Pancreas (tissue), 10 donors: ENCODE measurements around the gene NEO1. TPM values are rescaled to one million over a fixed set of nuclear protein-coding genes. Genes with fewer than 3 reads are reported as not detected.

Experiments
- ATAC-seq, 4 donors: fragments of 200-7000 bp; cut with Tn5 transposase; one replicate each; pipeline versions ENCODE4 v1.8.0 to v1.9.1; 2020; ENCODE audit warnings: mild to moderate bottlenecking in 4 of 4, moderate library complexity in 4 of 4
- DNase-seq, 6 donors: peaks; one replicate each; pipeline ENCODE4 v3.0.0-alpha.2; 2020
- FAIRE-seq: peaks from 2 replicates; lab custom pipeline; 2012; peaks lifted over from hg19 to GRCh38; lab: Jason Lieb, UNC
- H3K27ac ChIP-seq, 4 donors: fragments of 200-600 bp; sonication (generic); 1 replicate in 3 of 4; 2 replicates in 1 of 4; pipeline versions ENCODE4 v1.5.0 to v1.8.0; 2020
- H3K27me3 ChIP-seq, 4 donors: fragments of 200-600 bp; one replicate each; pipeline ENCODE4 v1.8.0; 2021
- H3K36me3 ChIP-seq, 3 donors: fragments of 200-600 bp; sonication (generic) in 1 of 3; one replicate each; pipeline versions ENCODE4 v1.5.0 to v1.8.0; 2020 to 2021
- H3K4me1 ChIP-seq, 3 donors: fragments of 200-600 bp; one replicate each; pipeline ENCODE4 v1.8.0; 2021
- H3K4me3 ChIP-seq, 4 donors: fragments of 200-600 bp; sonication (generic) in 2 of 4; one replicate each; pipeline versions ENCODE4 v1.5.0 to v1.8.0; 2020 to 2021
- H3K9me3 ChIP-seq, 4 donors: fragments of 200-600 bp; one replicate each; pipeline ENCODE4 v1.8.0; 2021
- CTCF ChIP-seq, 4 donors: fragments of 200-600 bp; sonication (generic) in 3 of 4; IDR thresholded peaks; one replicate each; pipeline versions ENCODE4 v1.5.0 to v1.8.0; 2021; ENCODE audit warnings: antibody characterized with exemption in 4 of 4
- WGBS, 2 donors: extraction: QIAGEN DNeasy Blood & Tissue Kit; methylation state at CpG; one replicate each; pipeline ENCODE4 v1.1.7; 2013; 5-methylcytosine and 5-hydroxymethylcytosine counted together
- intact Hi-C, 3 donors: fragments of 100-400 bp; cut with DNase I; formaldehyde crosslinking; loops; one replicate each; pipeline versions ENCODE4 v1.11.1 to v1.14.2; 2022
- polyA plus RNA-seq, 2 donors: library from polyadenylated mRNA; stranded (reverse); fragments of 200-250 nt; gene quantifications; one replicate each; pipeline ENCODE4 v1.2.3, GENCODE V29; 2013
- total RNA-seq, 6 donors: library from RNA; stranded (reverse); fragmentation: NEBNext Ultra II Directional in 4 of 6; extraction: Animal tissue kit (Norgen Biotek cat#: 25700) in 4 of 6; gene quantifications; one replicate each; pipeline versions ENCODE4 v1.2.1 to v1.2.4, GENCODE V29; 2021 to 2023
- donor health status: healthy with polysubstance abuse.
- donor health status: DM: no; HTN: no; CAD: no; lungs with moderate emphysema.
- donor health status: DM: no; HTN: no; CAD: no.
- donor health status: control.
- donor health status: control.
- donor health status: Bipolar disorder and iron deficiency.
- donor health status: DM: yes; HTN: yes; CAD: no.
- donor health status: DM: no; HTN: no; CAD: no.
- donor health status: DM: no; HTN: no; CAD: no.
- donor health status: DM: yes; HTN: yes; CAD: no.

The NEO1 gene
- total and polyA plus RNA-seq, 8 donors, result 7.1 to 30.7 (median 19.6) TPM

DNA sequence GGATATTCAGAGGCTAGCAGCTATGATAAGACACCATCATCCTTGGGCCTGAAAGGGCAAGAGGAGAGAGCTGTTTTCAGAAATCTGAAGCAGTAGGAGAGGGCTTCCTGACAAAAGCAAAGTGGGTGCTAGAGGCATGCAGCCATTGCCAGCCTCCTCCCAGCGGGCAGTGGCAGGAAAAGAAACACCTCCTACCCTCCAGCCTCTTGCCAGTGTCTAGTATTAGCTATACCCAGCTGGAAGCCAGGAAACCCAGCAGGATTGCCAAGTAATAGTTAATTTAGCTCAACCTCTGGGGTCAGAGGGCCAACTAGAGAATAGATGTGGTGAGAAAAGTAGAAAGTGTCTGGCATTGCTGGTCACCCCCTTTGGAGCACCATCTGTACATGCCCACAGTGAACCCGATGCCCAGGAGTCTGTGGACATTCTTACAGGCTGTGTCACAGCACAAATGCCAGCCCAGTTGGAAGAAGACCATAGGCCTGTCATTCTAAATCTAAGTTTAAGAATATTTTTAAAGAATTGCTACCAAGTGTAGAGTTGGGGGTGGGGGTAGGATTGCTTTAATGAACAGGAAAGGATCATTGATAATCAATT is 231.2 kb downstream of the NEO1 start:
- no peak overlapping the region for H3K27ac ChIP-seq
- H3K27me3 ChIP-seq, result no peaks in the 10 kb centered on the region
- WGBS, 2 donors, result 91 to 94% methylated on average over 2 of the region's 2 CpGs
- DNase-seq, result no peak
- no peak for ATAC-seq
- intact Hi-C loops, result no loop called here
- no peaks in the 10 kb centered on the region for H3K4me1 ChIP-seq
- H3K9me3 ChIP-seq, result no peaks in the 10 kb centered on the region
- no peak overlapping the region for H3K4me3 ChIP-seq
- no peak for FAIRE-seq
- H3K36me3 ChIP-seq, result peaks cover 0 to 37% (median 3%) of the 10 kb centered on the region in 3 donors
- no peak for TF ChIP-seq CTCF (IDR thresholded peaks at IDR 0.05)

- Histone ChIP-seq H3K27ac (no peak overlapping the region), H3K36me3 (peaks cover 0 to 45% (median 3%) of the 10 kb centered on the region in 3 donors), H3K9me3 (no peaks in the 10 kb centered on the region), H3K27me3 (no peaks in the 10 kb centered on the region), H3K4me1 (no peaks in the 10 kb centered on the region), H3K4me3 (no peak overlapping the region)
- FAIRE-seq (no peak), ATAC-seq (no peak), DNase-seq (no peak)
- TF ChIP-seq CTCF (IDR thresholded peaks at IDR 0.05), result no peak
- WGBS, 2 donors, result 88 to 92% methylated on average over 3 of the region's 3 CpGs
- intact Hi-C loops, result no loop called here
Observed at GRCh38 chr15:73284090-73284716, 231.9 kb downstream of the NEO1 start.

GRCh38 chr15:73286311-73286710 is 234.0 kb downstream of the NEO1 start:
- TF ChIP-seq CTCF (IDR thresholded peaks at IDR 0.05), result no peak
- FAIRE-seq, result no peak
- 87 to 94% methylated on average over 2 of the region's 2 CpGs for WGBS, 2 donors

DNA sequence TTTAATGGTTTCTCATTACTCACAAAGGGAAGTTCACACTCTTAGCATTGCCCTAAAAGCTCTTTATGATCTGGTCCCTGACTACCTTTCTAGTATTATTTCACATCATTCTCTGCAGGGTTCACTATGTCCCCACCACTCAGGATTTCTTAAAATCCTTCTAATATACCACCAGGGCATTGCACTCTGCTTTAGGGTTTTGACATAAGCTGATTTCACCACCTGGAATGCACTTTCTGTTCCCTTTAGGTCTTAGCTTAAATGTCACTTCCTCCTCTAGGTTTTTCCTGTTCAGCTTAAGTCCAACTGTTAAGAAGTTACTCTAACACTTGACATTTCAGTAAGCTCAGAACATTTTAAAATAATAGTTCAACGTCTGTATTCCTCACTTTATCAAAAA is 234.8 kb downstream of the NEO1 start:
- Histone ChIP-seq H3K4me3 (no peak overlapping the region), H3K4me1 (no peaks in the 10 kb centered on the region), H3K36me3 (peaks cover 0 to 46% (median 3%) of the 10 kb centered on the region in 3 donors), H3K27me3 (no peaks in the 10 kb centered on the region), H3K27ac (no peak overlapping the region), H3K9me3 (no peaks in the 10 kb centered on the region)
- 49 to 62% methylated on average over 1 of the region's 1 CpG for WGBS, 2 donors
- TF ChIP-seq CTCF (IDR thresholded peaks at IDR 0.05), result no peak
- no peak for FAIRE-seq
- intact Hi-C loops, result no loop called here
- ATAC-seq, result no peak
- no peak for DNase-seq

More at GRCh38 chr15:73286311-73286710, 234.0 kb downstream of the NEO1 start:
- Histone ChIP-seq H3K9me3 (no peaks in the 10 kb centered on the region), H3K4me3 (no peak overlapping the region), H3K36me3 (peaks cover 0 to 46% (median 3%) of the 10 kb centered on the region in 3 donors), H3K27ac (no peak overlapping the region), H3K27me3 (no peaks in the 10 kb centered on the region), H3K4me1 (no peaks in the 10 kb centered on the region)
- DNase-seq (no peak), ATAC-seq (no peak)
- intact Hi-C loops, result no loop called here

- intact Hi-C loops, result no loop called here
- no peaks in the 10 kb centered on the region for H3K27me3 ChIP-seq
- H3K9me3 ChIP-seq, result no peaks in the 10 kb centered on the region
- 93 to 100% methylated on average over 1 of the region's 1 CpG for WGBS, 2 donors
- H3K27ac ChIP-seq, result no peak overlapping the region
- no peak overlapping the region for H3K4me3 ChIP-seq
- no peaks in the 10 kb centered on the region for H3K4me1 ChIP-seq
- peaks cover 3 to 27% (median 3%) of the 10 kb centered on the region in 3 donors for H3K36me3 ChIP-seq
- ATAC-seq, result no peak
- DNase-seq, result no peak
- FAIRE-seq, result no peak
- no peak for TF ChIP-seq CTCF (IDR thresholded peaks at IDR 0.05)
Observed at GRCh38 chr15:73291441-73291840, 239.2 kb downstream of the NEO1 start.
